H1 (cell line): Measurements from ENCODE around the gene CCDC92B. TPM values are rescaled to one million over a fixed set of nuclear protein-coding genes. Genes with fewer than 3 reads are reported as not detected.

ENCODE experiments used
- SIRT6 ChIP-seq: IDR thresholded peaks from one replicate; pipeline ENCODE4 v1.7.1; 2012; ENCODE audit warnings: low read length, inconsistent platforms
- SP1 ChIP-seq: IDR thresholded peaks from 2 replicates; pipeline ENCODE4 v1.6.1; 2011; ENCODE audit warnings: low read depth, low read length
- SUZ12 ChIP-seq: fragments of 200-600 bp; sonication (generic); IDR thresholded peaks from 2 replicates; pipeline ENCODE4 v1.6.1; 2012; ENCODE audit warnings: mild to moderate bottlenecking, inconsistent platforms, low read length, moderate library complexity, mixed read lengths
- polyA plus RNA-seq, 7 experiments: library from polyadenylated mRNA; depleted of rRNA in 3 of 7; stranded (reverse) in 5 of 7; unstranded in 2 of 7; fragments of >200 nt in 5 of 7; fragments of 200-250 nt in 2 of 7; gene quantifications; 1 replicate in 5 of 7; 2 replicates in 1 of 7; 4 replicates in 1 of 7; pipeline versions ENCODE4 v1.2.1 to v1.2.3, GENCODE V29; 2011 to 2013; ENCODE audit warnings: missing spikeins in 2 of 7, mixed read lengths in 2 of 7
- total RNA-seq: library from RNA; stranded (reverse); fragmentation: NEBNext Ultra II Directional; extraction: Animal tissue kit (Norgen Biotek cat#: 25700); gene quantifications from 2 replicates; pipeline ENCODE4 v1.2.1, GENCODE V29; 2021

Gene CCDC92B
- total and polyA plus RNA-seq, 2 of the 8 experiments (the other 6 are each of a cell fraction or from before 2014, with no cell fraction given) = 5.5 to 12.1 TPM

GRCh38 chr17:2700491-2701141 is 48.8 kb downstream of the CCDC92B start (continued):
- TF ChIP-seq SP1 (no peak), SIRT6 (no peak), SUZ12 (no peak)
